SK-N-SH (cell line): ENCODE measurements around the gene TC2N. TPM values are rescaled to one million over a fixed set of nuclear protein-coding genes. Genes with fewer than 3 reads are reported as not detected.
"Not testable (repeated sequence)": the region's sequence is repeated elsewhere in the genome, so short reads cannot be mapped to it uniquely, and the experiment has no call there.

Experiments
- CTCF ChIA-PET: fragments of 300-600, 350-600 bp; formaldehyde crosslinking; extraction: SDS; loops from one replicate; lab custom pipeline; 2021; lab: Yijun Ruan, JAX
- POLR2A ChIA-PET: fragments of 350-600 bp; sonication (Branson Sonifier 250); formaldehyde crosslinking; extraction: SDS; loops from one replicate; lab custom pipeline; 2020; ENCODE audit warnings: antibody characterized with exemption, inconsistent platforms; lab: Yijun Ruan, JAX
- DNase-seq: peaks from one replicate; pipeline ENCODE4 v3.0.0; 2012
- H2AFZ ChIP-seq: fragments of 200-600 bp; sonication (generic); 2 replicates; pipeline ENCODE4 v1.8.1; 2016; ENCODE audit warnings: antibody characterized with exemption, mild to moderate bottlenecking, low read depth
- H3F3A ChIP-seq: fragments of 200-600 bp; sonication (generic); replicated peaks from 2 replicates; pipeline ENCODE3; 2016; ENCODE audit warnings: antibody characterized with exemption, mild to moderate bottlenecking; ENCODE audit not compliant: insufficient read depth
- H3K27ac ChIP-seq, 2 experiments: fragments of 200-500 bp in 1 of 2; fragments of 200-600 bp in 1 of 2; sonication (Bioruptor generic) in 1 of 2; sonication (generic), shearing (Covaris generic) in 1 of 2; 2 replicates each; pipeline versions ENCODE4 v1.5.1 to v1.6.1; 2014 to 2016; ENCODE audit warnings: low read depth in 2 of 2, inconsistent platforms in 1 of 2, low read length in 1 of 2, mild to moderate bottlenecking in 1 of 2, mixed read lengths in 1 of 2
- H3K27me3 ChIP-seq: fragments of 200-600 bp; sonication (generic), shearing (Covaris generic); 2 replicates; pipeline ENCODE4 v1.6.1; 2016; ENCODE audit warnings: mixed run types; ENCODE audit not compliant: insufficient read depth
- H3K36me3 ChIP-seq, 2 experiments: fragments of 200-500 bp in 1 of 2; fragments of 200-600 bp in 1 of 2; sonication (Bioruptor generic) in 1 of 2; sonication (generic) in 1 of 2; replicated peaks in 1 of 2; 2 replicates each; pipeline versions ENCODE3 to v1.5.1; 2014 to 2016; ENCODE audit warnings: low read length in 1 of 2, mild to moderate bottlenecking in 1 of 2; ENCODE audit not compliant: insufficient read depth in 2 of 2, control insufficient read depth in 1 of 2
- H3K4me1 ChIP-seq, 2 experiments: fragments of 200-500 bp in 1 of 2; fragments of 200-600 bp in 1 of 2; sonication (Bioruptor generic) in 1 of 2; sonication (generic), shearing (Covaris generic) in 1 of 2; 2 replicates each; pipeline versions ENCODE4 v1.5.1 to v1.6.1; 2014 to 2016; ENCODE audit warnings: low read depth in 1 of 2, low read length in 1 of 2, mixed run types in 1 of 2; ENCODE audit not compliant: insufficient read depth in 2 of 2, control insufficient read depth in 1 of 2
- H3K4me2 ChIP-seq: fragments of 200-600 bp; sonication (generic), shearing (Covaris generic); 2 replicates; pipeline ENCODE4 v1.6.1; 2017; ENCODE audit warnings: mixed run types
- H3K4me3 ChIP-seq, 2 experiments: fragments of 200-500 bp in 1 of 2; fragments of 200-600 bp in 1 of 2; sonication (Bioruptor generic) in 1 of 2; sonication (generic), shearing (Covaris generic) in 1 of 2; 2 replicates each; pipeline versions ENCODE4 v1.5.1 to v1.8.1; 2014 to 2016; ENCODE audit warnings: low read depth in 2 of 2, inconsistent platforms in 1 of 2, low read length in 1 of 2, mild to moderate bottlenecking in 1 of 2, mixed read lengths in 1 of 2, moderate library complexity in 1 of 2
- H3K79me2 ChIP-seq: fragments of 200-600 bp; sonication (generic); 2 replicates; pipeline ENCODE4 v1.8.1; 2017; ENCODE audit warnings: mild to moderate bottlenecking; ENCODE audit not compliant: insufficient read depth
- H3K9ac ChIP-seq: fragments of 200-600 bp; sonication (generic); 2 replicates; pipeline ENCODE4 v1.6.1; 2017; ENCODE audit warnings: mixed run types
- H3K9me2 ChIP-seq: fragments of 200-600 bp; sonication (generic); 2 replicates; pipeline ENCODE4 v1.6.1; 2017; ENCODE audit warnings: mixed run types
- H3K9me3 ChIP-seq: fragments of 200-600 bp; sonication (generic); 2 replicates; pipeline ENCODE4 v1.6.1; 2017; ENCODE audit warnings: mixed run types, mild to moderate bottlenecking, moderate library complexity
- H4K20me1 ChIP-seq: fragments of 200-600 bp; sonication (generic); 2 replicates; pipeline ENCODE4 v1.6.1; 2017; ENCODE audit warnings: mild to moderate bottlenecking, mixed run types; ENCODE audit not compliant: insufficient read depth
- CHD2 ChIP-seq: fragments of 150-350 bp; IDR thresholded peaks from 2 replicates; pipeline ENCODE4 v1.6.1; 2018; ENCODE audit warnings: low read length; ENCODE audit not compliant: partially characterized antibody
- CTCF ChIP-seq: fragments of 200-600 bp; sonication (generic); IDR thresholded peaks from 2 replicates; pipeline ENCODE4 v1.6.1; 2017; ENCODE audit warnings: antibody characterized with exemption, mild to moderate bottlenecking, moderate library complexity
- ELF1 ChIP-seq: IDR thresholded peaks from 2 replicates; pipeline ENCODE4 v1.4.0; 2012
- FOXJ3 ChIP-seq: sonication (generic); formaldehyde crosslinking; IDR thresholded peaks from 2 replicates; pipeline ENCODE4 v1.5.1; 2020; ENCODE audit warnings: mild to moderate bottlenecking, missing genetic modification reagents
- GATA2 ChIP-seq: sonication (generic); formaldehyde crosslinking; IDR thresholded peaks from 2 replicates; pipeline ENCODE4 v1.5.0; 2020; ENCODE audit warnings: mild to moderate bottlenecking, missing genetic modification reagents
- JUND ChIP-seq: IDR thresholded peaks from 2 replicates; pipeline ENCODE4 v1.4.0; 2012
- MAX ChIP-seq: IDR thresholded peaks from 2 replicates; pipeline ENCODE4 v1.4.0; 2012; ENCODE audit warnings: low read depth
- RCOR1 ChIP-seq: fragments of 150-350 bp; IDR thresholded peaks from 2 replicates; pipeline ENCODE4 v1.6.1; 2017; ENCODE audit warnings: antibody characterized with exemption, low read length
- REST ChIP-seq: IDR thresholded peaks from 2 replicates; pipeline ENCODE4 v1.6.1; 2012; ENCODE audit warnings: mild to moderate bottlenecking, low read depth, low read length, moderate library complexity
- RFX5 ChIP-seq: IDR thresholded peaks from 2 replicates; pipeline ENCODE4 v1.6.1; 2012; ENCODE audit warnings: mild to moderate bottlenecking, improper control_type of control experiment, low read length
- RXRA ChIP-seq: IDR thresholded peaks from 2 replicates; pipeline ENCODE4 v1.4.0; 2012; ENCODE audit warnings: low read depth, mild to moderate bottlenecking, borderline replicate concordance
- TCF12 ChIP-seq: IDR thresholded peaks from 2 replicates; pipeline ENCODE4 v1.4.0; 2012
- USF2 ChIP-seq: fragments of 150-350 bp; IDR thresholded peaks from 2 replicates; pipeline ENCODE4 v1.6.1; 2017; ENCODE audit warnings: antibody characterized with exemption, low read length, low read depth, borderline replicate concordance
- ZBTB33 ChIP-seq: IDR thresholded peaks from 2 replicates; pipeline ENCODE4 v1.4.0; 2012; ENCODE audit warnings: low read depth, borderline replicate concordance
- WGBS: methylation state at CpG from one replicate; pipeline ENCODE4 v1.1.6; 2017; ENCODE audit warnings: low lambda C conversion rate; 5-methylcytosine and 5-hydroxymethylcytosine counted together
- polyA plus RNA-seq, 3 experiments: library from polyadenylated mRNA; depleted of rRNA; stranded (reverse); fragments of >200 nt; gene quantifications; 2 replicates each; pipeline ENCODE4 v1.2.3, GENCODE V29; 2012

TC2N gene
- polyA plus RNA-seq, 1 of the 3 experiments (the other 2 are of a cell fraction), result not detected

GRCh38 chr14:91845652-91846051, 21.7 kb downstream of the TC2N start:
- CTCF ChIA-PET, result no interaction called here
- 8% methylated on average over 2 of the region's 2 CpGs for WGBS
- Histone ChIP-seq H3K4me2 (no peak overlapping the region), H4K20me1 (no peaks in the 10 kb centered on the region), H3K9me3 (no peaks in the 10 kb centered on the region), H3K4me1 (no peaks in the 10 kb centered on the region), H2AFZ (no peak overlapping the region), H3K9ac (no peak overlapping the region), H3K36me3 (no peaks in the 10 kb centered on the region), H3K9me2 (no peaks in the 10 kb centered on the region), H3K4me3 (no peak overlapping the region), H3F3A (no peaks in the 10 kb centered on the region), H3K27ac (no peak overlapping the region), H3K79me2 (no peaks in the 10 kb centered on the region), H3K27me3 (peaks cover 26% of the 10 kb centered on the region; the same call in 1 of the 2 replicates)
- TF ChIP-seq FOXJ3 (CRISPR knock-in tag) (no peak), GATA2 (CRISPR knock-in tag) (no peak), RFX5 (no peak), MAX (no peak), JUND (no peak), USF2 (no peak), RCOR1 (no peak), ZBTB33 (no peak), CHD2 (no peak), TCF12 (no peak), RXRA (no peak), ELF1 (no peak), REST (no peak), CTCF (no peak)
- POLR2A ChIA-PET, result no interaction called here
- DNase-seq, result no peak

GRCh38 chr14:91845056-91845455, 22.3 kb downstream of the TC2N start:
- CTCF ChIA-PET, H3K4me3 ChIP-seq, H4K20me1 ChIP-seq, H3K36me3 ChIP-seq, H3K79me2 ChIP-seq, DNase-seq, H3K9me2 ChIP-seq, H2AFZ ChIP-seq, H3K4me2 ChIP-seq, H3K27ac ChIP-seq, H3K9me3 ChIP-seq, H3F3A ChIP-seq, H3K9ac ChIP-seq, H3K4me1 ChIP-seq, POLR2A ChIA-PET: not testable (repeated sequence)
- peaks cover 26% of the 10 kb centered on the region; the same call in 1 of the 2 replicates for H3K27me3 ChIP-seq
- 48% methylated on average over 8 of the region's 8 CpGs for WGBS
